ENCODE data around the gene KRT37. TPM values are rescaled to one million over a fixed set of nuclear protein-coding genes. Genes with fewer than 3 reads are reported as not detected.
A peak's percentile ranks its signal among the peaks of the same experiment; 100 is the strongest.

KRT37 gene
- total and polyA plus RNA-seq, 2 of the 13 experiments (the other 11 are each of a cell fraction or from before 2014, with no cell fraction given), result 0.69 TPM; not detected in 1

DNA sequence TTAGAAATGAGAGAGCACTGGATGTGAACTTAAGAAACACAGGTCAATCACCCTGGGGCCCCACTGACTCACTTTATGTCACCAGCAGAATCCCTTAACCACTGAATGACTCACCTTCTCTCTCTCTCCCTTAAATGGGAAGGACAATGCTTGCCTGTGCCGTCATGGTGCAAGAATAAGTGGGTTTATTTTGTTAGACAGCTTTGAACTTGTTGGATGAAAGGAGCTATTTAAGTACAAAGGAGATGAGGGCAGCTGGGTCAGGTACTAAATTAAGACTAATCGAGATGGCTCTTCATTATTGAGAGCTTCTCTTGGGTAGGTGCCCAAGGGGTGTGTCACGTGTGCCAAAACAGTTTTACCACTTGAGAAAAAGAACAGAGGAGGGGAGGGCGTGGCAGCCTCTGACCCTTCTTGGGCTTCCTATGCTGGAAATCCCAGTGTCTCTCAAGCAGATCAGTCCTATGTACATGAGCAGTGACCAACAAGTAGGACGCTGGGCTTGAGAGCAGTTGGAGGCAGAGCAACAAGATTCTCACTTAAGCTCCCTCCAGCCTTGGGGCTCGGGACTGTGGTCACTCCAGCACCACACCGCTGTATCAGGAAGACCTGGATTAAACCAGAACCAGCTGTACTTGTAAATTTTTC is 20.2 kb downstream of the KRT37 start (continued):
- TF ChIP-seq, protein P1, sequence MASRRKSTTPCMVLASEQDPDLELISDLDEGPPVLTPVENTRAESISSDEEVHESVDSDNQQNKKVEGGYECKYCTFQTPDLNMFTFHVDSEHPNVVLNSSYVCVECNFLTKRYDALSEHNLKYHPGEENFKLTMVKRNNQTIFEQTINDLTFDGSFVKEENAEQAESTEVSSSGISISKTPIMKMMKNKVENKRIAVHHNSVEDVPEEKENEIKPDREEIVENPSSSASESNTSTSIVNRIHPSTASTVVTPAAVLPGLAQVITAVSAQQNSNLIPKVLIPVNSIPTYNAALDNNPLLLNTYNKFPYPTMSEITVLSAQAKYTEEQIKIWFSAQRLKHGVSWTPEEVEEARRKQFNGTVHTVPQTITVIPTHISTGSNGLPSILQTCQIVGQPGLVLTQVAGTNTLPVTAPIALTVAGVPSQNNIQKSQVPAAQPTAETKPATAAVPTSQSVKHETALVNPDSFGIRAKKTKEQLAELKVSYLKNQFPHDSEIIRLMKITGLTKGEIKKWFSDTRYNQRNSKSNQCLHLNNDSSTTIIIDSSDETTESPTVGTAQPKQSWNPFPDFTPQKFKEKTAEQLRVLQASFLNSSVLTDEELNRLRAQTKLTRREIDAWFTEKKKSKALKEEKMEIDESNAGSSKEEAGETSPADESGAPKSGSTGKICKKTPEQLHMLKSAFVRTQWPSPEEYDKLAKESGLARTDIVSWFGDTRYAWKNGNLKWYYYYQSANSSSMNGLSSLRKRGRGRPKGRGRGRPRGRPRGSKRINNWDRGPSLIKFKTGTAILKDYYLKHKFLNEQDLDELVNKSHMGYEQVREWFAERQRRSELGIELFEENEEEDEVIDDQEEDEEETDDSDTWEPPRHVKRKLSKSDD (CRISPR knock-in tag; IDR thresholded peaks at IDR 0.05; ENCODE audit: low read depth), result no peak
- no peak for TF ChIP-seq JARID2 (CRISPR knock-in tag; IDR thresholded peaks at IDR 0.05; ENCODE audit: insufficient replicate concordance)
- no peak for TF ChIP-seq NFIB (CRISPR knock-in tag; IDR thresholded peaks at IDR 0.05; ENCODE audit: borderline replicate concordance)
- TF ChIP-seq ZNF503 (CRISPR knock-in tag; IDR thresholded peaks at IDR 0.05), result 0 out of 2 replicates have a peak, but pooled peaks have one; percentile 53
- no peak for TF ChIP-seq HOXA7 (CRISPR knock-in tag; IDR thresholded peaks at IDR 0.05)
- no peak for TF ChIP-seq ZNF136 (CRISPR knock-in tag; IDR thresholded peaks at IDR 0.05; ENCODE audit: low read depth)
- TF ChIP-seq ZNF605 (CRISPR knock-in tag; IDR thresholded peaks at IDR 0.05), result no peak
- no peak for TF ChIP-seq ZNF614 (CRISPR knock-in tag; IDR thresholded peaks at IDR 0.05; ENCODE audit: borderline replicate concordance)
- no peak for TF ChIP-seq ZNF460 (CRISPR knock-in tag; IDR thresholded peaks at IDR 0.05; ENCODE audit: borderline replicate concordance)
- TF ChIP-seq ZNF746 (CRISPR knock-in tag; IDR thresholded peaks at IDR 0.05), result no peak
- no peak for TF ChIP-seq U2AF2 (IDR thresholded peaks at IDR 0.05; ENCODE audit: low read depth, low read length)
- TF ChIP-seq ZNF335 (CRISPR knock-in tag; IDR thresholded peaks at IDR 0.05), result no peak; the same call in 1 of the 2 replicates
- peak; percentile 87 for TF ChIP-seq FOSL1 (CRISPR knock-in tag; IDR thresholded peaks at IDR 0.05; ENCODE audit: borderline replicate concordance)
- TF ChIP-seq MED1 (CRISPR knock-in tag; IDR thresholded peaks at IDR 0.05), result 0 out of 2 replicates have a peak, but pooled peaks have one; percentile 30
- TF ChIP-seq SRSF1 (optimal IDR thresholded peaks at IDR 0.05; ENCODE audit: low read depth, low read length), result no peak
- TF ChIP-seq SOX5 (CRISPR knock-in tag; IDR thresholded peaks at IDR 0.05; ENCODE audit: borderline replicate concordance), result peak; percentile 95
- no peak for TF ChIP-seq ZNF816 (CRISPR knock-in tag; IDR thresholded peaks at IDR 0.05; ENCODE audit: borderline replicate concordance)
- TF ChIP-seq NFYC (CRISPR knock-in tag; IDR thresholded peaks at IDR 0.05), result no peak
- peak; percentile 71 for TF ChIP-seq FOXA3 (CRISPR knock-in tag; IDR thresholded peaks at IDR 0.05)
- TF ChIP-seq HOXA5 (CRISPR knock-in tag; IDR thresholded peaks at IDR 0.05), result no peak
- TF ChIP-seq ZNF569 (CRISPR knock-in tag; IDR thresholded peaks at IDR 0.05; ENCODE audit: borderline replicate concordance), result no peak
- TF ChIP-seq AFF4 (CRISPR knock-in tag; IDR thresholded peaks at IDR 0.05), result no peak

Measured in HepG2 (cell line).